GM19397 (cell line): Measurements from ENCODE around the gene SASH1.

Experiments
- ATAC-seq: cut with Tn5 transposase; IDR thresholded peaks from one replicate; pipeline ENCODE4 v1.9.1; 2021; ENCODE audit warnings: mild to moderate bottlenecking, moderate library complexity; ENCODE audit not compliant: unreplicated experiment

The SASH1 gene

GRCh38 chr6:148516617-148517016 is 174.0 kb downstream of the SASH1 start:
- ATAC-seq: no peak

- no peak for ATAC-seq
These were observed 174.8 kb downstream of the SASH1 start for GRCh38 chr6:148517470-148517869.

- ATAC-seq: no peak
These were observed 176.0 kb downstream of the SASH1 start for GRCh38 chr6:148518511-148519156.

- peak; percentile 89 for ATAC-seq
These were observed 177.6 kb downstream of the SASH1 start for GRCh38 chr6:148520109-148520841.

GRCh38 chr6:148521158-148521557 is 178.5 kb downstream of the SASH1 start:
- no peak for ATAC-seq

- ATAC-seq: no peak
These were observed 178.9 kb downstream of the SASH1 start for GRCh38 chr6:148521586-148521985.

- no peak for ATAC-seq
These were observed 180.4 kb downstream of the SASH1 start for GRCh38 chr6:148523048-148523447.

- no peak for ATAC-seq
These were observed 180.9 kb downstream of the SASH1 start for GRCh38 chr6:148523551-148523950.

- ATAC-seq: no peak
These were observed 181.8 kb downstream of the SASH1 start for GRCh38 chr6:148524471-148524882.

- no peak for ATAC-seq
These were observed 182.3 kb downstream of the SASH1 start for GRCh38 chr6:148524976-148525375.

GRCh38 chr6:148525453-148525852 is 182.8 kb downstream of the SASH1 start:
- ATAC-seq: no peak

GRCh38 chr6:148526145-148526544 is 183.5 kb downstream of the SASH1 start:
- ATAC-seq: no peak

GRCh38 chr6:148528292-148528691 is 185.7 kb downstream of the SASH1 start:
- ATAC-seq: no peak

- no peak for ATAC-seq
These were observed 186.4 kb downstream of the SASH1 start for GRCh38 chr6:148529010-148529409.

- peak; percentile 88 for ATAC-seq
These were observed 187.8 kb downstream of the SASH1 start for GRCh38 chr6:148530394-148530953.

GRCh38 chr6:148530976-148531375 is 188.3 kb downstream of the SASH1 start:
- ATAC-seq: no peak

- ATAC-seq: no peak
These were observed 190.1 kb downstream of the SASH1 start for GRCh38 chr6:148532698-148533097.

GRCh38 chr6:148533309-148534107 is 190.9 kb downstream of the SASH1 start:
- no peak for ATAC-seq

GRCh38 chr6:148534871-148535270 is 192.2 kb downstream of the SASH1 start:
- no peak for ATAC-seq

GRCh38 chr6:148535381-148535780 is 192.7 kb downstream of the SASH1 start:
- no peak for ATAC-seq

GRCh38 chr6:148535976-148536375 is 193.3 kb downstream of the SASH1 start:
- no peak for ATAC-seq
